A673 (cell line): ENCODE results near the gene SIRT2.

ENCODE experiments used
- EZH2 ChIP-seq: fragments of 200-600 bp; sonication (generic); IDR thresholded peaks from 2 replicates; pipeline ENCODE4 v1.6.1; 2017; ENCODE audit warnings: borderline replicate concordance, low read depth, mild to moderate bottlenecking, mixed read lengths, antibody characterized with exemption, low read length; ENCODE audit not compliant: poor library complexity, severe bottlenecking
- TF ChIP-seq, protein P1 (sequence below): fragments of 300-800, 200-600 bp; sonication (generic); conservative IDR thresholded peaks from 2 replicates; pipeline ENCODE4 v1.5.1; 2017; ENCODE audit warnings: low read depth, mild to moderate bottlenecking, antibody characterized with exemption, low read length, moderate library complexity, mixed read lengths

DNA sequence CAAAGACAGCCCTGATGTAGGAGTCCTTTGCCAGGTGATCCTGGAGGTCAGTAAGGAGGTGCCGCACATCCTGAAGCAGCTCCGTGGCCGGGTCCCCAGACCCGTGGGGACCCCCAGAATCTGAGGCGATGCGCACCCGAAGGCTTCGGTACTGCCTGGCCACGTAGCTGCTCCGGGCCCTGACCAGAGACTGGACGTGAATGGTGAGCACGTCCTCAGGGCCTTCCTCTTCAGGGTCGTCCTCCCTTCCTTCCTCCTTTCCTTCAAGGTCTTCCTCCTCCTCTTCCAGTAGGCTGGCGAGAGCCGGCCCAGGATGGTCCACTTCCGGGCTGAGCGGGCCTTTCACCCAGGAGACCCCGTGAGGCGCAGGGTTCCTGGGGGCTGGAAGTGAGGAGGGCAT is 28.8 kb downstream of the SIRT2 start:
- TF ChIP-seq EZH2: no peak
- TF ChIP-seq, protein P1, sequence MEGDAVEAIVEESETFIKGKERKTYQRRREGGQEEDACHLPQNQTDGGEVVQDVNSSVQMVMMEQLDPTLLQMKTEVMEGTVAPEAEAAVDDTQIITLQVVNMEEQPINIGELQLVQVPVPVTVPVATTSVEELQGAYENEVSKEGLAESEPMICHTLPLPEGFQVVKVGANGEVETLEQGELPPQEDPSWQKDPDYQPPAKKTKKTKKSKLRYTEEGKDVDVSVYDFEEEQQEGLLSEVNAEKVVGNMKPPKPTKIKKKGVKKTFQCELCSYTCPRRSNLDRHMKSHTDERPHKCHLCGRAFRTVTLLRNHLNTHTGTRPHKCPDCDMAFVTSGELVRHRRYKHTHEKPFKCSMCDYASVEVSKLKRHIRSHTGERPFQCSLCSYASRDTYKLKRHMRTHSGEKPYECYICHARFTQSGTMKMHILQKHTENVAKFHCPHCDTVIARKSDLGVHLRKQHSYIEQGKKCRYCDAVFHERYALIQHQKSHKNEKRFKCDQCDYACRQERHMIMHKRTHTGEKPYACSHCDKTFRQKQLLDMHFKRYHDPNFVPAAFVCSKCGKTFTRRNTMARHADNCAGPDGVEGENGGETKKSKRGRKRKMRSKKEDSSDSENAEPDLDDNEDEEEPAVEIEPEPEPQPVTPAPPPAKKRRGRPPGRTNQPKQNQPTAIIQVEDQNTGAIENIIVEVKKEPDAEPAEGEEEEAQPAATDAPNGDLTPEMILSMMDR: no peak
